DMS 273 treated with DMSO at 0.1 percent for 48 hours (cell line): Measurements from ENCODE around the gene TMEM123.

Experiments
- DNase-seq: peaks from one replicate; lab custom pipeline; 2025; lab: John Stamatoyannopoulos, UW

TMEM123 gene, protein sequence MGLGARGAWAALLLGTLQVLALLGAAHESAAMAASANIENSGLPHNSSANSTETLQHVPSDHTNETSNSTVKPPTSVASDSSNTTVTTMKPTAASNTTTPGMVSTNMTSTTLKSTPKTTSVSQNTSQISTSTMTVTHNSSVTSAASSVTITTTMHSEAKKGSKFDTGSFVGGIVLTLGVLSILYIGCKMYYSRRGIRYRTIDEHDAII

DNA sequence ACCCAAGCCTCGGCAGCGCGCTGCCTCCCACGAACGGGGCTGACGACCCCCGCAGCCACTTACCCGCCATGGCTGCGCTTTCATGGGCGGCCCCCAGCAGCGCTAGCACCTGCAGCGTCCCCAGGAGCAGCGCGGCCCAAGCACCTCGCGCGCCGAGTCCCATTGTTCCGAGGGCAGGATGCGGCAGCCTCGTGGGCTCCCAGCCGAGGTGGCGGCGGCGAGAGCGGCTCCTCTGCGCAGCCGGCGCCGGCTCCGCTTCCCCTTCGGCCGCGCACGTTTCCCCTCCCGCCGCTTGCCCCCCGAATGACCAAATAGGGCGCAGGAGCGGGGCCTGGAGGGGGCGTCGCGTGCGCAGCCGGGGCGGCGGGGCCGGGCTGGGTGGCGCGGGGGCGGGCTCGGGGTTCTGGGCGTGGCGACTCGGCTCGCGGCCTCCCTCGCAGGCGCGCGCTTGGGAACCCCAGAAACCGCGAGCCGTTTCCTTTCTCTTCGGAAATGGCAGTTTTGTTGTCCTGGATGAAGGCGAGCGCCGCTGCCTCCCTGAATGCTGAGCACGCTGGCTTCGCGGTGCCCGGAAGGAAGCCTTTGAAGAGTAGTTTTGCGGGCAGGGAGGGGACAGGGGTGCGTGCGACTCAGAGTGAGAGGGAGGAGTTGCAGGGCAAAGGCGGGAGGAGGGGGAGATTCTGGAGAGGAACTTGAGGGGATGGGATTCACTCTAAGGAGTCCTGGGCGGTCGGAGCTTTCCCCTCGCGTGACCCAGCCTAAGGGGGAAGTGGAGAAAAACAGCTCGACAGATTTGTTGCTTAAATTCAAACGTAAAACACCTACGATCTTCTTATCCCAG is at the start of gene TMEM123:
TSS of gene TMEM123 (minus strand) at position 305 of the 841 bp plus-strand sequence. CDS start at position 163, 142 bp downstream.
- DNase-seq = no peak

DNA sequence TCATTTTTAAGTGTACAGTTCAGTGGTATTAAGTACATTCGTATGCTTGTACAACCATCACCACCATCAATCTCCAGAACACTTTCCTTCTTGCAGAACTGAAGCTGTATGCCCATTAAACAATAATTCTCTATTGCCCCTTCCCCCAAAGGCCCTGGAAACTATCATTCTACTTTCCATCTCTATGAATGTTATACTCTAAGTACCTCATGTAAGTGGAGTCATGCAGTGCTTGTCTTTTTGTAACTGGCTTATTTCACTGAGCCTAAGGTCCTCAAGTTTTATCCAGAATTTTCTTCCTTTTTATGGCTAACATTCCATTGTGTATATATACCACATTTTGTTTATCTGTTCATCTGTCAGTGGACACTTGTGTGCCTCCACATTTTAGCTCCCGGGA is 48.3 kb upstream of the TMEM123 start:
- DNase-seq = no peak

DNA sequence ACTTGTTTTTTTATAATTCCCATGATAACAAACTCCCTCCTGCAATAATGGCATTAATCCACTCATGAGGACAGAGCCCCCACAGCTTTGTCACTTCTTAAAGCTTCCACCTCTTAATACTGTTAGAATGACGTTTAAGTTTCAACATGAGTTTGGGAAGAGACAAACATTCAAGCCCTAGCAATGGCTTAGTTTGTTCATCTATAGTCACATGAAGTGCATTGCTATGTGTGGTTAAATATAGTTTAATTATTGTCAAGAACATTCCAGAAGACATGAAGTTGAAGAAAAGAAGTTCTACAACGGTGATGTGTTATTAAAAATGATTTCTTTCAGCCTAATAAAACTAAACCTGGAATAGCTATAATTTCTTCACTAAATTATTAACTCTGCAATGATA is 47.4 kb upstream of the TMEM123 start:
- DNase-seq = no peak

GRCh38 chr11:102499151-102499550 is 46.6 kb upstream of the TMEM123 start:
- DNase-seq = no peak

DNA sequence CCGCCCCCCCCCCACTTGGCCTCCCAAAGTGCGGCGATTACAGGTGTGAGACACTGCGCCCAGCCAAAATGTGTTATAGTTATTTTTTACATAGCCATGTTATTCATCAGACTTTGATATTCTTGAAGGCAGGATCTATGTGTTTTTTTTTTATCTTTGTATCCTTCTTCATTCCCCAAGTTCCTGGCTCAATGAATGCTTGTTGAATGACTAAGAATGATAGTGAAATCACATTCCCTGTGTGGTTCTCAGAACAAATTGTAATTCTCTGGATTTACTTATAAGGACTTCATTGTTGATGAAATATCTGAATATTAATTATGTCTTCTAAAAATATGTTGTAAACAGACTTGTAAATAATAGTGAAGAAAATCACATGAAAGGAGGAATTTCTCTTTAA is 44.5 kb upstream of the TMEM123 start:
- no peak for DNase-seq

DNA sequence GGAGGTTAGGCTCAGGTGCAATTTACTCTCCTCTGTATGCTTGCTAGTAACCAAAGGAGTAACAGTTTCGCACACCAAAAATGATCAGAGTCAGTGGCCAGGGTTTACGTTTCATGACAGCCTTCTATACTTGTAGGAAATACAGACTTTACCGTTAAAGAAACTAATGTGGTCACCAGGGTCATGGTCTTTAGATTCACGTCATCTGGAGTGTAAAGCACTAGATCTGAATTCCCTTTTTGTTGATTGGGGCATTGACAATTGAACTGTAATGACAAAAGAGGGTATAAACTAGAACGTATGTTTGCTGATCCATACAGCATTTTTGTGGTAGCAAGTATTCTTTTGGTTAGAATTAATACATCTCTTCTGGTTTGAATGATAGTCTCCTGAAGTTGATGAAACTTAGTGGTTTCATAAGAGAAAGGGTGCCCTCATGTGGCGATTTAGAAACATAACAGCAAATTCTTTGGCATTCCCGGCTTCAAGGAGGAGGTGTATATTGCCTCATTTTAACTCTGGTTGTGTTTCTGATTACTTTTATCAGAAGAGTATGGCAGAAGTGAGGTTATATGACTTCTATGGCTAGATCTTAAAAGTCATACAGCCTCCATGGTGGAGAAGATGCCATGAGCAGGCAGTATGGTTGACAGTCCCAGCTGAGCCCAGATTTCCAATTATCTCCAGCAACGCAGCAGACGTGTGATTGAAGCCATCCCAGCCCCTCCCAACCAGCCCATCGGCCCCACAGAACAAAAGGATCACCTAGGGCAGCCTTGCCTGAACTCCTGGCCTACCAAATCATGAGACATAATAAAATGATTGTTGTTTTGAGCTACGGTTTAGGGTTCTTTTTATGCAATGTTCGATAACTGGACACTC is 42.8 kb upstream of the TMEM123 start:
- DNase-seq = peak; percentile 7

GRCh38 chr11:102494216-102494615 is 41.7 kb upstream of the TMEM123 start:
- DNase-seq = no peak

- no peak for DNase-seq
Observed at GRCh38 chr11:102493524-102493923, 41.0 kb upstream of the TMEM123 start.

DNA sequence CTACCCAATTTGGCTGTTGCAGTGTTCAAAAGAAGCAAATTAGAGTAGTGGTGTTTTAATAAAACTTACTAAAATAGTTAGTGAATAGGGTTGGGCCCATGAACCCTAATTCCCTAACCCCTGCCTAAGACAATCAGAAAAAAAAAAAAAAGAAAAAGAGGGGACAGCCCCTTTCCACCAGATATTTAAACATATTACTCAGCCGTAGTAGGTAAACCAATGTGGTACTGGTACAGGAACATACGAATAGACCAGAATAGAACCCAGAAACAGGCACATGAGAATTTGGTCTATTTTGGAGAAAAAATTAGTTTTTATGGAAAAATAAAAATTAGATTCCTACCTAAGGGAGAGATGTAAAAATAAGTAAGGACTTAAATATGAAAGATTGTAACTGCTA is 39.4 kb upstream of the TMEM123 start:
- no peak for DNase-seq

DNA sequence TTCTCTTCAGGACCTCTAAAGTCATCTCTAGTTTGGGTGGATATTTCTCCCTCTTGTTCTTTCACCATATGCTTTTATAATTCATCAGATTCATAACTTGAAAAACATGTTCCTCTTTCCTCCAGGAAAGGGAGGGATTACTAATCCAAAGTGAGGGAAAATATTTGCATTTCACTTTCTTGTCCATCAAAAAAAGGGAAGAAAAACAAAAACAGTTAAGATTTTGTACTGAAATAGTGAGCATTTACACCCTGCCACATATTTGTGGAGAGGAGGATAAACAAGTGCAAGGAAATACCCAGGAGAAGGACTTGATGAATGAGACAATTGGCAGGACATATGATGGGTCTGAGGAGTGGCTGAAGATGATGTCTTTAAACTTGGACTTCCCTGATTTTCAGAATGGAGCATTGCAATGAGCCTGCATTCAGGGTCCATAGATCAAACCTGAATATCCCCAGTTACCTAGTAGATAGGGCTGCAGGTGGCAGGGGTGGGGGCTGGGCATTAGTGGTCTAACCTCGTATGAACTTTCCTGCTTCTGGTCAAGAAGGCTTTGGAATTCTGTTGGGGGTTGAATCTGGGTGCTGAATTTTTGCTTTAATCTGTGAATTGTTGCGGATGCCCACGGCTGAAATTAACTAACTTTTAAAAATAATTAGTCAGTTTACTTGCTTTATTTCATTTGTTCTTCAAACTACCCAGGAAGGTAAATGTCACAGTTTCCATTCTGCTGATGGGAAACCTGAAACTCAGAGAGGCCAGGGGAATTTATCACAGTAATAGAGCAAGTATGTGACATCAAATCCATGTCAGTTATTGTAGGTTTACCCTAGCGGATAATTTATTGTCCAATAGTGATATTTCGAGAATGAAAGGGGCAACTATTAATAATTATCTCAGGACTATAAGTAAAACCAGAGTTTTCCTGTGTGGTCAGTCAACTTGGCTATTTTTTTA is 36.9 kb upstream of the TMEM123 start:
- no peak for DNase-seq

DNA sequence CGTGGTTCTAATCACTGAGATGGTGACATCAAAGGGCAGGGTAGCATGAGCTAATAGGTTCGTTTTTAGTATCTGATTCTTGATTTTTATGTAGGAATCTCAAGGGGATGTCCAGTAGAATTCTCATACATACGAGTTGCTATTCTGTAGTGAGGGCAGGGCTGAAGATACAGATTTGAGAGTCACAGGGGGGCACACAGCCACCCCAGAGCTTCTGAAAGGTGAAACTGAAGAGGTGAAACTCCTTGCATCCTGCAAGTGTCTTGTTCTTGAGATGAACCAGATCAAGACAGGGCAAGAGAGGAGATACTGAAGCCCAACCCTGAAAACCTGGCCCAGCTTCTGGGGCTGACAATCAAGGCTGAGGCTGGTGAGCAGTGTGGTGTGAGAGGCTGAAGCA is 35.6 kb upstream of the TMEM123 start:
- no peak for DNase-seq

- DNase-seq = no peak
Observed at GRCh38 chr11:102487214-102487613, 34.6 kb upstream of the TMEM123 start.

DNA sequence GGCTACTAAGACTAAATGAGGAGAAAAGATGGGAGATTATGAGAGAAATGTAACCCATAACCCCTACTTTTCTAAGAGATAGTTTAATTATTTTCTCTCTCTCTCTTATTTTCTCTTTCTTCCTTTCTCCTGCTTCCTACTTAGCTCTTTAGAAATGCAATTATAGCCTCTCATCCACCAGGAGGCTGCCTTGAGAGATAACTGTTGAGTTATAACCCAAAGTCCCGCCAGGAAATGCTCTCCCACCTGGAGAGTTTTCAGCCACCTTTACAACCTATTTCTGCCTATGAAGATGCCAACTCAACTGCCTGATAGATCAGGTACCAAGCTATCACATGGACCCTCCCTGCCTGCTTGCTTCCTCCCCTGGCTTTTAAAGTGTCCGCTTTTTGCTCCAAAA is 34.0 kb upstream of the TMEM123 start:
- DNase-seq = no peak

GRCh38 chr11:102485095-102485722 is 32.6 kb upstream of the TMEM123 start:
- DNase-seq = no peak

GRCh38 chr11:102482433-102482832 is 29.9 kb upstream of the TMEM123 start:
- no peak for DNase-seq

DNA sequence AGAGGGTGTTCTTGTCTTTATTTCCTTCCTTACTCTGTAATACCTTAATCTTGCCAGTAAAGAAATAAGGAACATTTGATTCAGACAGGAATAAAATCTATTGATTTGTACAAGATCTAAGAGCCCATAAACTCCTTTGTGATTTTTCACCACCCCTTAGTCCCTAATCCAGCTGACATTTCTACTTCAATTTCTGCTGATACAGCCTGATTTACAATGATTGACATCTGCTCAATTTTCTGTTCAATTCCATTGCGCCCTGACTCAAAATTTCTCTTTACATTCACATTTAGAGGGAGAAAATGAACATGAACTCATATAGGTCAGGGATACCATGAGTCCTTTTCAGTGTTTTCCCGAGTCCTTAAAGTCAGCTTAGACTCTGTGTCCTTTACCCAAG is 27.2 kb upstream of the TMEM123 start:
- no peak for DNase-seq

DNA sequence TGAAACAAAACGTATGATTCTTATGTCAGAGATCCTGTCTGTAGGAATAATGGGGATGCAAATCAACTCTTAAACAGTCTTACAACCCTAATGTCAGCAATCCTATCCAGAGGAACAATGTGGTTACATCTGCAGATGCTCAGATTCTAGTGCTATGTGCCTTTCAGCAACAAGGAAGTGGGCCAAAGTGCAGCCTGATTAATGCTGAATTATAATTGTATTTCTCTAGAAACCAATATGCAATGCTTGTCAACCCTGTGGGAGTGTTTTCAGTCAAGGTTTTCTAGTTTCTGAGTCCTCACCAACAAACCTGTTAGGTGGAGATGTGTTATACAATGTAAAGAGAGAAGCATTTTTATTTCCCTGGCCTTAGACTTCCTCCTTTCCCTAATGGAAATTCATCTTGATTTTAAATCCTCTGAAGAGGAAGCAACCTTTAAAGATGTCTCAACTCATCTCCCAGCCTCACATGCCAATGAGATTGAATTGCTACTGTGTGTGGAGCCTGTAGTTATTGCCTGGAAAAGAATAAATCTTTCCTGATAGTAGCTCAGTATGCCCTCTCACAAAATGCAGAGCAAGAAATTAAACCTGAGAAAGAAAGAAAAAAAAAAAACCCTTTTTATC is 26.2 kb upstream of the TMEM123 start:
- no peak for DNase-seq

GRCh38 chr11:102476812-102477211 is 24.2 kb upstream of the TMEM123 start:
- DNase-seq = no peak

GRCh38 chr11:102476069-102476468 is 23.5 kb upstream of the TMEM123 start:
- no peak for DNase-seq

- DNase-seq = no peak
Observed at GRCh38 chr11:102473543-102473942, 21.0 kb upstream of the TMEM123 start.
